ENCODE measurements around the gene BRD4.
"Not testable (repeated sequence)": the region's sequence is repeated elsewhere in the genome, so short reads cannot be mapped to it uniquely, and the experiment has no call there.

The BRD4 gene

DNA sequence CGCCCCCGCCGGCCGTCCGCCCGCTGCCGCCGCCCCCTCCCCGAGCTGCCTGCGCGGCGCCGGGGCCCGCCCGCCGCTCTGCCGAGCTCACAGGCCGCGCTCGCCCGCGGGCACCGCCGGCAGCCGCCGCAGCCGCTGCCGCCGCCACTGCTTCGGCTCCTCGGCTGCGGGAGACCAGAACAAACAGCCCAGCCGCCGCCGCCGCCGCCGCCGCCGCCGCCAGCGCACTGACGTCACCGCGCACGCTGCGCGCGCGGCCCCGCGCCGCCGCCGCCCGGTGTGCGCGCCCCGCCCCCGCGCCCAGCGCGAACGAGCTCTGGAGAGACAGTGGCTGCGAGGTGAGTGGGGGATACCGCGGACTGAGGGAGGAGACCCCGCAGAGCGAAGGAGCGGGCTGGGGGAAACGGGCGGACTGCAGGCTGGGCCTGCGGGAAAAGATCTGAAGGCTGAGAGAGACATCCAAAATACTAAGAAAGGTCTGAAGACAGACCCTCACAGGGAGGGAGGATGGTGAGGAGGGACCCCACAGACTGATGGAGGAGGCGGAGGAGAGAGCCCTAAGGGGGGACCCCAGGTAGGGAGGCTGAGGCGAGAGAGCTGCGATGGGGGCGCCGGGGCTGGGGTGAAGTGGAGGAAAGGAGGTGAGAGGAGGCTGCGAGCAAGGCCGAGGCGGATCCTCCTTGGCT, at the start of gene BRD4:
Gene BRD4, minus strand, starts transcription at position 229 of the 686 bp plus-strand sequence. CDS start 59,440 bp downstream, outside the sequence.
- peak; percentile 98 for DNase-seq (ENCODE audit: low spot score)

DNA sequence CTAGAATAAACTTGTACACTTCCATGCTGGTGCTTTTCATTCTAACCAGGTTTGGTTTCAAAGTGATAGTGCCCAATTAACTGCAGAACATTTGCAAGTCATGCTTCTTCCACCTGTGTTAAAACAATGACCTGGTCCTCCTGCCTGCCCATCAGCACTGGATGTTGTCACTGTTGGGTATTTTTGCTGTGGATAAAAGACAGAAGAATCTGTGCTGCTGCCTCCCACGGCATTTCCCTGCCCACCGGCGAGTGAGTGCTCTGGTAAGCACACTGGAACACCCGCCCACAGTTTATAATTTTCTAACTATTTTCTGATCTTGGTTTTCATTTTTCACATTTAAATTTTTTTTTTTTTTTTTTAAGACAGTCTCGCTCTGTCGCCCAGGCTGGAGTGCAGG, 49.5 kb upstream of the BRD4 start:
- DNase-seq (ENCODE audit: low spot score): no peak

DNA sequence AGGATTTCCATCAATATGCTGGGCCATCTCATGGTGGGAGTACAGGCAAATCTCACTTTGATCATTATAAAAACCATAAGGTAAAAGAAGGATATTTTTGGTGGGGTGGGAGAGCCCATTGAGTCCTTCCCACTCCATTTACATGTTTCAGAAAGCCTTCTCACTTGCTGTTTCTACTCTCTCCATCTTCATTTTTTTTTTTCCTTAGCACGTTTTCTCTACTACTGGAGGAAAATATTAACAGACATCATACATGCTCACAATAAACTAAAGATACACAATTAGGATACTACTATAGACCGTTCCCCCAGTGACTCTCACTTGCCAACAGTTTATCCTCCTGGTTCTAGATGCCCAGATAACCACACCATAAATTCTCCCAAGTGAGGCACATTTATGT, 49.1 kb upstream of the BRD4 start:
- no peak for DNase-seq (ENCODE audit: low spot score)

DNA sequence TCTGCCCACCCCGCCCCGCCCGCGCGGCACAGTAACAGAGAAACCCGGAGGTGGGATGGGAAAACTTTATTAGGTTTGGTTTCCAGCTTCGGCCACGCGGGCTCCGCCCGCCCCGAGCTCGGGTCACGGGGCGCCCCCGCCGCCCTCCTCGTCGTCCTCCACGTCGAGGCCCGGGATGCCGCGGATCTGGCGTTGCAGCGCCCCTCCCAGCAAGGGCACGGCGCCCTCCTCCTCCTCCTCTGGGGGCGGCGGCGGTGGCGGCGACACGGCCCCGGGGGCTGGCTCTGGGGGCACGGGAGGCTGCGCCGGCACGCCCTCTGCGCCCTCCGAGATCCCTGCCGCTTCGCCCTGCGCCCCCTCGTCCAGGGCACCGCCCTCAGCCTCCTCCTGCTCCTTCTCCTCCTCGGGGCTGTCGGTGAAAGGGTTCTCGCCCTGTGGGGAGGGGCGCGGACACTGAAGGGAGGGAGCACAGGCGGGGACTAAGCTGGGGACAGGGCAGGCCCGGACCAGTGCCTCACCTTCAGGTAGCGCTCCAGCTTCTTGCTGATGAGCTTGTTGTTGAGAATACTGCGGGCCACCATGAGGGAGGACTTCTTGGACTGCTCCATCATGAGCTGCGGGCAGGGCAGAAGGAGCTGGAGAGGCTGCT, 47.8 kb upstream of the BRD4 start:
- DNase-seq (ENCODE audit: low spot score): peak; percentile 73

DNA sequence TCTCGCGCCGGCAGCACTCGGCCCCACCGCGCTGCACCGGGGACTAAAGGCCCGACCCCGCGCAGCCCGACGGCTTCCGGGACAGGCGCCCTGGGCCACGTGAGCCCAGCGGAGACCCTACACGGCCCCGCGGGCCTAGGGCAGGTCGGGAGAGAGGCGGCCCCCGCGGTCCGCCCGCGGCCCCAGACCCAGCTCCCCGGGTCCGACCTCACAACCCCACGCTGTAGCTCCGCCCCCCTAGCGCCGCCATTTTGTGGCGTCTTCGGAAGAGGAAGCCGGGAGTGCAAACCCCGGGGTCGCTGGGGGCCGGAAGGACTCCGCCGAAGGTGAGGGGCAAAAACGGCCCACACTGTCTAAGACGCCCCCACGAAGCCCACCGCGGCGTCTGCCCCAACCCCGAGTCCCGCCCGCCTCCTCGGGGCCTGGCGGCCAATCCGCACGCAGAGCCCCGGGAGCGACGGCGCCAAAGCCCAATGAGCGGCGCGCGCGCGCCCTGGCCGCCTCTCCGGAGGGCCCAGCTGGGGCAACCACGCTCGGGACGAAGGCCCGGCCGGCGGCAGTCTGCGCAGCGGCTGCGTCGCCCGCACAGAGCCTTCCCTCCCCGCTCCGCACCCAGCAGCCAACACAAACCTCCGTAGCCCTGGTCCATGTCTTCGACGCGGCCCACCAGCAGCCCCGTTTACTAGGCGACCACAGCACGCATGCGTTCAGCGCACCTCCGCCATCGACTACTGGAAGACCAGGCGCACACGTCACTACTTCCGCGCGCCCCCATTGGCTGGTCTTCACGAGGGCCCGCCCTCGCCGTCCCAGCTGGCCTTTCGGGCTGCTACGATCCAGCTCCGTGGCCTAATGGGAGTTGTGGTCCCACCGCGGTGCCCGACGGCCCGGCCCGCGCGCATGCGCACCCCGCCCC, 47.0 kb upstream of the BRD4 start, which contains the start of gene AKAP8:
Gene AKAP8, minus strand, starts transcription at position 705 of the 916 bp plus-strand sequence. Its CDS starts 56 bp downstream, at position 649.
- peak; percentile 97 for DNase-seq (ENCODE audit: low spot score)

DNA sequence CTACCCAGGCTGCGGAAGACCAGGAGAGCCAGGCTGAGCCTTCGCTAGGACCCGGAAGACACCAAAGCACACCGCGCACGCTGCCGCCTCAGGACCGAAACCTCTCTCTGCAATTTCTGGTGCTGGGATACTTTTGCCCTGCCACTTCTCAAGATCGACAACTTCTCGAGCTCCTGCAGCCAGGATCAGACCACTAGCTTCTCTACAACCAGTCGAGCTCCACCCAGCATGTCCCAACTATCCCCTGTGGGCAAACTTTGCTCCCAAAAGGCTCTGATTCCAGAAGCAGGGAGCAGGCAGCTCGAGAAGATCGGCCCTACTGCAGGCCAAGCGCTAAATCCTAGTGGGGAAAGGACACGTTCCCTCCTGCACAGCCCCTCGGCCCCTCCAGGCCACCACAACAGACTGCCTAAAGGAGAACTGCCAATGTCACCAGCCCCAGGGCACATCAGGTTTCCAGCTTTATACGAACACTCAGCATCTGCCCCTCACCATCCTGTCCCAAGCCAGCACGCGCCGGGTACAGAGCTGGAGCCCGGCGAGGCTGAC, 46.3 kb upstream of the BRD4 start:
- DNase-seq (ENCODE audit: low spot score): peak; percentile 56

DNA sequence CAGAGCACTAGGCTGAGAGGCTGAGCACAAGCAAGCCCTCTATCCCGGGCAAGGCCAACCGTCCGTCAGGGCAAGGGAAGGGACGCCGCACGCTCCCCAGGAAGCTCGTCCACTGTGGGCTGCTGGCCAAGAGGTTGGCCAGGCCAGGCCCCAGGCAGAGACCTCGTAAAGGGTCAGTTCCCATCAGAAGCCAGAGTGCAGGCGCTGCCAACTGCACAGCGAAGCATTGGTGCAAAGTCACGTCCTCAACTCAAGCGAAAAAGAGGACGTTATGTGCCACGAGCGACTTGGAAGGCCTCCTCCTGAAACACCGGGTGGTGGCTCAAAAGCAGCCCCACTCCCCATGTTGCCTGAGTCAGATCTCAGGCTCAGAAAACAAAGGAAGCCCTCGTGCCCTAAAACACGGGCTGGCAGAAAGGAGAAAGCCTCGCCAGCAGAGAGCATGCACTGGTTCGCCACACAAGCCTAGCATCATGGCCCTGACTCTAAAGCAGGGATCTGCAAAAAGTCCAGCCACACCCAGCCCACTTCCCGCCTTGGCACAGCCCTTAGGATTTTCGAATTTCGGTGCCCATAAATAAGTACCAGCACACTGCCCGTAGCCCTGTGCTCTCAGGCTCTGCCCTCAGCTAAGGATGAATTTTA, 42.6 kb upstream of the BRD4 start:
- DNase-seq (ENCODE audit: low spot score): no peak

DNA sequence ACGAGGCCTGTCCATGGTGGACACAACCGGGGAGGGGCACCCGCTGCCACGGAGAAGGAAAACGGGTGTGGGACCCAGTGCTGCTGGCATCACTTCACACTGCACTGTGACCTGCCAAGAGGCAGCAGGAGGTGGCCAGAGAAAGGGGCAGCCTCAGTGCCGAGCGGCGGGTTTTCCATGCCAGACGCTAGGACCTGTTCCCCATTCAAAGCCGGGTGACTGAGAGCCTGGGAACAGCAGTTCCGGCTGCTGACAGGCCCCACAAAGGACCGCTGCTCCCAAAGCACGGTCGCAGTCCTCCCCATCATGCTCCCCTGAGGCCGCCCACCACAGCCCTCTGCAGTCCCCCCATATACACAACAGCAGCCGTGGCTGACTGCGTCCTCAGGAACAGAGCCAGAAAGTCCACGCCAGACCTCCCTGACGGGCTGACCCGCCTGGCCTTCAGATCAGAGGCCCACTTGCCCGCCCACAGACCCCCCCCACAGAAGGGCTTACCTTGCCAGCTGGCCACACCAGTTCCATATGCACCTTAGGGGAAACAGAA, 41.8 kb upstream of the BRD4 start:
- no peak for DNase-seq (ENCODE audit: low spot score)

DNA sequence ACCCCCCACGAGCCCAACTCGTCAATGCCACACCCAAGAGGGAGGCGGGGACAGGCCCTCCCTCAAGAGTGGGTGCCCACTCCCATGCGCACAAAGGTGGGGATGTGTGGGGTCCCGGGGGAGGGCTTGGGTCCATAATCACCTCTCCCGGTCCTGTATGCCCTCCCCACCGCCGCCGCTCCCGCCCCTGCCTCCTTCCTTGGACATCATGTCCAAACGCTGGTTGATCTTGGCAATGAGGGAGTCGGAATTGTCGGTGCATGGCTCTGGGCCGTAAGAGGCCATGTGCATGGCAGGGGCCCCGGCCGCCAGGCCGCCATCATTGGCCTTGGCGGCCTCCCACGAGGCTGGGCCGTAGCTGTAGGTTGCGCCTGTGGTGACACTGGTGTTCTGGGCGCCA, 41.3 kb upstream of the BRD4 start:
- no peak for DNase-seq (ENCODE audit: low spot score)

DNA sequence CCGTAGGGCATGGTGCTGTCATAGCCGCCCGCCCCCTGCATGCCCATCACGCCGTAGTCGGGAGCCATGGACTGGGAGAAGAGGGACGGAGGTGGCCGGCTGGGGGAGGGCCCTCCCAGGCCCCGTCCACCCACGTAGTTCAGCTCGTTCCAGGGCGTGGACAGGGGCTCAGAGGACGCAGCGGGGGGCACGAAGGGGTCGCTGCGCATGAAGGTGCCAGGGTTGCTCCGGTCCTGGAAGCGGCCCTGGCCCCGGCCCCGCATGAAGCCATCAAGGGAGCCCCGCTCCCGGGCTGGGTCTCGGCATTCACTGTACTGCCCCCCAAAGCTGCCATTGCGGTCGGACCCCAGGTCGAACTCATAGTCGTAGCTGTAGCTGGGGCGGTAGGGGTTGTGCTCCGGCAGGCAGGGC, 40.6 kb upstream of the BRD4 start:
- no peak for DNase-seq (ENCODE audit: low spot score)

DNA sequence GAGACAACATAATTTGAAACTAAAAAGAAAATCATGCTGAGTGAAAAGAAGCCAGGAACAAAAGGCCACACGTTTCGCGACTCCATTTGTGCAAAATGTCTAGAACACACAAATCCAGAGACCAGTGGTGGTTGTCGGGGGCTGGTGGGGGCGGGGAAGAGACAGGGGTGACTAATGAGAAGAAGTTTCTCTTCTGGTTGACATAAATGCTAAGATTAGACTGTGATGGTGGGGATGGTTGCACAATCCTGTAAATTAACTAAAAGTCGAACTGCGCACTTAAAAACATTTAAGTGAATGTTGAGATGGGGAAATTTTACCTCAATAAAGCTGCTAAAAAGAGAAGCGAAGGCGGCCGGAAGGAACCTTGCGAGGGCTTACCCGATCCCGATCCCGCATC, 40.1 kb upstream of the BRD4 start:
- DNase-seq (ENCODE audit: low spot score): no peak

DNA sequence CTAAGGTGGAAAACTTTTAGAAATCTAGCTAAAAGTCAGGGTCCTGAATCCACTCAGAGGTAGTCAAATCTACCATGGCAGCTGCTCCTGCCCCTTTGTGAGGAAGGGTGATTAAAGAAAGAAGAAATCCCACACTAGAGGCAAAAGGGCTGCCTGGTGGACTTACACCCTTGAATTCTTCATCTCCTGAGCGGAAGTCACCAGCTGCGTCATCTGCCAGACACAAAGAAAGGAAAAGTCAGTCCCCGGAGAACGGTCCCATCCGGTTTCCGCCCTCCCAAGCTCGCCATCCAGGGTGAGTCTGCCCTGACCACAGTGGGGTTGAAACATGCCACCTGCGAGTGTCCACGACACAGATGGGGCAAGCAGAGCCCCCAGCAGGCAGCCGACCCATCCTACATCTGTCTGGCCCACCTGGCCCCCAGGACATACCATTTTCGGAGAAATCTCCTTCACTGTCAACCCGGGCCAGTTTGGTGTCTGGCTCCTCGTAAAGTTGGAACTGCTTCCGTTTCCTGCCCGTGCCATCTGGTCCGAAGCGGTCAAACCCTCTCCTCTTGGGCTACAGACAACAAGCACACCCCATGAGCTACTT, 39.5 kb upstream of the BRD4 start:
- DNase-seq (ENCODE audit: low spot score): no peak

DNA sequence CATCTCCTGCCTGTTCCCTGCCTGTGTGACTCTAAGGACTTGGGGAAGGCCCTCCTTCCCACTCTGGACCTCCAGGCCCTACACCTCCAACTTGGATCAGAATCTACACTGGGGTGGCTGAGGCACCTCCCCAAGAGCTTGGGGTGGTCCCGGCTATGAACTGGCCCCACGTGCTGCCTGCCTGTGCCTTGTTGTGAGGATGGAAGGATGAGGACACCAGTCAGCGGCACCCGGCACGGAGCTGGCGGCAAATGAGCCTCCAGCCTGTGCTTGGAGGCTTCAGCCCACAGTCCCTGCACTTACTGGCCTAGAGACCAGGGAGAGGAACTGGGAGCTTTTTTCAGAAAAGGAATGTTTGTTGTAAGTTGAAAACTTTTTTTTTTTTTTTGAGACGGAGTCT, 38.8 kb upstream of the BRD4 start:
- no peak for DNase-seq (ENCODE audit: low spot score)

DNA sequence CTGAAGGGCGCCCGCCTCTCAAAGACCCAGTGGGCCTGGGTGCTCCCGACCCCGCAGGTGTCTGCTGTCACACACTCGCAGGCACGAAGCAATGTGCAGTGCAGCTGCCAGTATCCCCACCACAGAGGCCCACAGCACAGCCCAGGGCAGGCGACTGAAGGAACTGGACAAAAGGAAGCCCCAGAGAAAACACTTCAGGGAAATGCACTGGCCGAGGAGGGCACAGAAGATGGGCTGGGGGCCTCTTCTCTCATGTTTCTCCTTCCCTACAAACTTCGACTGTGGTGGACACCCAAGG, 37.2 kb upstream of the BRD4 start:
- DNase-seq (ENCODE audit: low spot score): no peak

DNA sequence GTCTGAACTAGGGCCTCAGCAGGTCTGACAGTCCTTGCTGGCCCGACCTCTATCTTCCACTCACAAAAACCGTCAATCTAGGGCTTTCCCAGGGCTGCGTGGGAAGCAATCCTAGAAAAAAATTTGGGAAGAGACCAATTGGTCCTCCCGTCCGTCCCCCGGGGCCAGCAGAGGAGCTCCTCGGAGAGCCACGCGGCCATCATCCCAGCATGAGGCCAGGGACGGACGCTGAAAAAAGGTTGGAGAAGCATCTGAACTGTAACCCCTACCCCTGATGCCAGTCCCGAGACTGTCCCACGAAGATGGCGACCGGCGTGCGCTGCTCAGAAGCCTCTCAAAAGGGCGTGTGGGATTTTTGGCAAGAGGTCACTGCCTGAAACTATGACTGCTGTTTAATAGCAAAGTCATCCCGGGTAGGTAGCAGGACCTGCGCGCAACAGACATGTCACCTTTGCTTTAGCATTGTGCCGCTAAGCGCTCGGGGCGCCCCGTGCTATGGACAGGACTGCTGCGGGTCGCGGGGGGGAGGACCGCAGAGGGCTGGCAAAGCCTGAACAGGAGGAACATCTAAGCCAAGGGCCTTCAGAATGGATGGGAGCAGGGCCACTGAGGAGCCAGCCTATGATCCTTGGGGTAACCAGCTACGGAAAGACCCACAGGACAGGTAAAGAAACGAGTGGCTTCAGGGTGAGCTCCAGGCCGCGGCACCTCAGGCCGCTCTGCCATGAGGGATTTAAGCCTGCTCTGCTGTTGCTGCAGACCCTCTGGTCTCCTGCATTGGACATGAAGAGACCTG, 36.7 kb upstream of the BRD4 start:
- DNase-seq (ENCODE audit: low spot score): no peak

DNA sequence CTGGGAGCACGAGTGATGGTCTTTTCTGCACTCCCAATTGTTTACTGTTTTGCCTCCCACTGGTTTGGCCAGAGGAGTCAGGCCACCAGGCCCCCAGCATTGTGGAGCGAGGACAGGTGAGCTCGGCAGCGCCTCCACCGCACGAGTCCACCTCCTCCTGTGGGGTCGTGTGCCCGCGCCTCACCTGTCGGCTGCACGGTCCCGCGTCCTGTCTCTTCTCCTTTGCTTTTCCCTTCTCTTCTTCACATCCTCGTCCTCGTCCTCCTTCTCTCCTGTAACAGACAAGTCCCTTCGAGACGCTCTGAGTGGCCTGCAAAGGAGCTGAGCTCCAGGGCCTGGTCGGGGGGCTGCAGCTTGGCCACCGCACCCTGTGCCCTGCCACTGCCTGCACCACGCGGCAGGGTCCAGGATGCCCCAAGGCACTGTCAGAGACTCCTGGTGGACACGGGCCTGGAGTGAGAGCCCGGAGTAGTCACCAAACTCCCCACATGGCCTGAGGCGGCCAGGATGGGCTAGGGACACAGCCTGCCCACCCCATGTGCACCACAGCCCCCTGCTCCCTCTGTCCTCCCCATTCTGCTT, 35.8 kb upstream of the BRD4 start:
- no peak for DNase-seq (ENCODE audit: low spot score)

DNA sequence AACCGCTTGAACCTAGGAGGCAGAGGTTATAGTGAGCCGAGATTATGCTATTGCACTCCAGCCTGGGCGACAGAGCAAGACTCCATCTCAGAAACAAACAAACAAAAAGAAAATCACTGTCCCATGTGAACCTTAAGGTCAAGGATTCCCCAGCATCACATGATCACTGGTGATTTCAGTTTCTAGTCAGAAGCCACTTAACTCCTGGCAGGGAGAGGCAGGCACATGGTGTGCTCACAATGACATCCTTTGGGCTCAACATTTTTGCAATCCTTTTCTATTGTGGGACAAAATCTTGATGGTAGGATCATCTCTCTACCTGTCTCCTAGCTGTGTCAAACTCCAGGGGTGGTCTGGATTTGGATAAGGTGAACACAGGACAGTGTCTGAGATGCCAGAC, 35.1 kb upstream of the BRD4 start:
- DNase-seq (ENCODE audit: low spot score): no peak

DNA sequence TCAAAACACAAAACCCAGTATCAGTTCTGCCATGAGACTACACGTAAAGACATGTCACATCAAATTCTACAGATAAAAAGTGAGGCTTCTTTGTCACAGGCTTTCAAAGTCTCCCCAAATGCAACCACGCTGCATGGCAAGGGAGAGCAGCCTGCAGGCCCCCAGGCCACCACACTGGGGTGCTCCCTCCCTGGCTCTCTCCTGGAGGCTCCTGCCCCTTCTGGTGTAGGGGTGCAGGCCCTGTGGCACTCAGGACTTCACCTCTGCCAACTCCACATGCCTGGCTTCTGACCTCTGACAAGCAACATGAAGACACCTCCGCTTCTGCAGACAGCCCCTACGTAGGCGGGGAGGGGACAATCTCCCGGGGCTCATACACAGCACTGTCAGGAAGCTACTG, 32.9 kb upstream of the BRD4 start:
- no peak for DNase-seq (ENCODE audit: low spot score)

DNA sequence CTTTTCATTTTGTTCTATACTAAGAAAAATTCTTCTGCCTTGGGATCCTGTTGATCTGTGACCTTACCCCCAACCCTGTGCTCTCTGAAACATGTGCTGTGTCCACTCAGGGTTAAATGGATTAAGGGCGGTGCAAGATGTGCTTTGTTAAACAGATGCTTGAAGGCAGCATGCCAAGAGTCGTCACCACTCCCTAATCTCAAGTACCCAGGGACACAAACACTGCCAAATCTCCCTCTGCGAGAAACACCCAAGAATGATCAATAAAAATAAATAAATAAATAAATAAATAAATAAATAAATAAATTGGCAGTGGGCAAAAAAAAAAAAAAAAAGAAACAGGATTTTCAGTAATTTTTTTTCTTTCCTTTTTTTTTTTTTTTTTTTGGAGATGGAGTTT, 31.5 kb upstream of the BRD4 start:
- DNase-seq (ENCODE audit: low spot score): not testable (repeated sequence)

DNA sequence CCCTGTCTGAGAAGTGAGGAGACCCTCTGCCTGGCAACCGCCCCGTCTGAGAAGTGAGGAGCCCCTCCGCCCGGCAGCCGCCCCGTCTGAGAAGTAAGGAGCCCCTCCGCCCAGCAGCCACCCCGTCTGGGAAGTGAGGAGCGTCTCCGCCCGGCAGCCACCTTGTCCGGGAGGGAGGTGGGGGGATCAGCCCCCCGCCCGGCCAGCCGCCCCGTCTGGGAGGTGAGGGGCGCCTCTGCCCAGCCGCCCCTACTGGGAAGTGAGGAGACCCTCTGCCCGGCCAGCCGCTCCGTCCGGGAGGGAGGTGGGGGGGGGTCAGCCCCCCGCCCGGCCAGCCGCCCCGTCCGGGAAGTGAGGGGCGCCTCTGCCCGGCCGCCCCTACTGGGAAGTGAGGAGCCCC, 30.7 kb upstream of the BRD4 start:
- DNase-seq (ENCODE audit: low spot score): not testable (repeated sequence)
